DND-41 (cell line): Measurements from ENCODE around the gene JOSD2.

Source experiments
- CTCF ChIP-seq: IDR thresholded peaks from 2 replicates; pipeline ENCODE4 v1.5.1; 2012; ENCODE audit warnings: borderline replicate concordance, low read length, moderate library complexity, mild to moderate bottlenecking; ENCODE audit not compliant: poor library complexity, severe bottlenecking; ENCODE audit errors: extremely low read depth
- EZH2 ChIP-seq: IDR thresholded peaks from 3 replicates; pipeline ENCODE4 v1.6.1; 2012; ENCODE audit warnings: borderline replicate concordance, low read depth, mild to moderate bottlenecking, moderate library complexity, low read length, inconsistent platforms; ENCODE audit not compliant: severe bottlenecking

GRCh38 chr19:50515168-50515561 is 4.2 kb upstream of the JOSD2 start:
- no peak for TF ChIP-seq CTCF
- TF ChIP-seq EZH2 = no peak
